GM12873 (cell line): ENCODE results near the gene ABCG2.

ENCODE experiments used
- TF ChIP-seq, protein P1 (sequence below): IDR thresholded peaks from 2 replicates; pipeline ENCODE4 v1.5.1; 2012; ENCODE audit warnings: low read depth, mild to moderate bottlenecking, moderate library complexity, low read length, control low read depth; ENCODE audit not compliant: insufficient read depth; ENCODE audit errors: missing control alignments

ABCG2 gene

DNA sequence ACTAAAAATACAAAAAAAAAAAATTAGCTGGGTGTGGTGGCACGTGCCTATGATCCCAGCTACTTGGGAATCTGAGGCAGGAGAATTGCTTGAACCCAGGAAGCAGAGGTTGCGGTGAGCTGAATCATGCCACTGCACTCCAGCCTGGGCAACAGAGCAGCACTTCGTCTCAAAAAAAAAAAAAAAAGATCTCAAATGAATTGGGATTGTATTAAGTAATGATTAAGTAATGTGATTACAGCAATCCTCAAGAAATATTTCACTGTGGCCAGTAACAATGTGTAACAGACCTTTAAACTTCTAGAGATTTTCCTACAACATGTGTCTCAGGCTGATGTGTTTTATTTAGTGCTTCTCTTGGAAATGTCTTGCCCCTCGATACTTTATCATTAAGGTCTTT, 104.2 kb downstream of the ABCG2 start:
- TF ChIP-seq, protein P1, sequence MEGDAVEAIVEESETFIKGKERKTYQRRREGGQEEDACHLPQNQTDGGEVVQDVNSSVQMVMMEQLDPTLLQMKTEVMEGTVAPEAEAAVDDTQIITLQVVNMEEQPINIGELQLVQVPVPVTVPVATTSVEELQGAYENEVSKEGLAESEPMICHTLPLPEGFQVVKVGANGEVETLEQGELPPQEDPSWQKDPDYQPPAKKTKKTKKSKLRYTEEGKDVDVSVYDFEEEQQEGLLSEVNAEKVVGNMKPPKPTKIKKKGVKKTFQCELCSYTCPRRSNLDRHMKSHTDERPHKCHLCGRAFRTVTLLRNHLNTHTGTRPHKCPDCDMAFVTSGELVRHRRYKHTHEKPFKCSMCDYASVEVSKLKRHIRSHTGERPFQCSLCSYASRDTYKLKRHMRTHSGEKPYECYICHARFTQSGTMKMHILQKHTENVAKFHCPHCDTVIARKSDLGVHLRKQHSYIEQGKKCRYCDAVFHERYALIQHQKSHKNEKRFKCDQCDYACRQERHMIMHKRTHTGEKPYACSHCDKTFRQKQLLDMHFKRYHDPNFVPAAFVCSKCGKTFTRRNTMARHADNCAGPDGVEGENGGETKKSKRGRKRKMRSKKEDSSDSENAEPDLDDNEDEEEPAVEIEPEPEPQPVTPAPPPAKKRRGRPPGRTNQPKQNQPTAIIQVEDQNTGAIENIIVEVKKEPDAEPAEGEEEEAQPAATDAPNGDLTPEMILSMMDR = no peak

DNA sequence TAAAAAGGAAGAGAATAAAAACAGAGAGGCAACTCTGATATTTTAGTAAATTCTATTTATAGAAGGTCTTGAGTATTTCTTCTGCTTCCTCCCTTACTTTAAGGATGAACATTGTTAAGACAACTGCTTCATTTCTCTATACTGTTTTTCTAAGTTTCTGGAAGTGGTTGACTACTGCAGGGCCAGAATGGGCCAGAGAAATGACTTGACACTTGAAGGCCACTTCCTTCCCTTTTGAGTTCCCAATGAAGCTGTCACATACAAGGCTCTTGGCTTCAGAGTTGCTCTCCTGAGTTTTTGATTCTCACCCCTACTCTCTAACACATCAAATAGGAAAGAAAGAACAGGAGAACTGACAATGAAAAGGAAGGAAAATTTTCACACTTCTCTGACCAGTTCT, 113.4 kb downstream of the ABCG2 start:
- TF ChIP-seq, protein P1 = no peak

DNA sequence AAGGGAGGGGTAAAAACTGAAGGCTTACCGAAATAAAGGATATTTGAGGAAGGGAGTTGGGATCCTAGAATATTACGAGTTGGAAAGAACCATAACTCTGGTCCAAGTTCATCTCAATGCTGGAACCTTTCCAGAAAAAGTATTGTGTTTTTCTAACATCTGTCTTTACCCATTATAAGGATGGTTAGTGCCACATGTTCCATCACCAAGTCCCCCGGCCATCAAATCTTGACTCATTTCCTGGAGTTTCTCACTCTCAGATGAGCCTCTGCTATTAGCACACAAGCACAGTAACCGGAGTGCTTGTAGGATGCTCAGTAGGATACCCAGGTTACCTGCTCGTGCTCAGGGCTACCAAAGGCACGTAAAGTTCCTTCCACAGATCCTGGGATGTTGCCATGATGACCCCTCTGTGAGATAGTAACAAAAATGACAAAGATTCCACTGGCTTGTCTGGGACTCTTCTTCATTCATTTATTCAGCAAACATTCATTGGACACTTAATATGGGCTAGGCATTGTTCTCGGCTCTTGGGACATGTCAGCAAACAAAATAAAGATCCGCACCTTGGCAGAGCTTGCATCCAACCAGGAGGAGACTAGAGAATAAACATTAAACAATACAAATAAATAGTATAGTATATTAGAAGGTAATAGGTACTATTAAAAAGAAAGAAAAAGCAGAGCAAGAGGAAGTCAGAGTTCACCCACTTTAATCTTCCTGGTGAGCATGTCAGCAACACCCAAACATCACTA, 114.7 kb downstream of the ABCG2 start:
- TF ChIP-seq, protein P1 = no peak

DNA sequence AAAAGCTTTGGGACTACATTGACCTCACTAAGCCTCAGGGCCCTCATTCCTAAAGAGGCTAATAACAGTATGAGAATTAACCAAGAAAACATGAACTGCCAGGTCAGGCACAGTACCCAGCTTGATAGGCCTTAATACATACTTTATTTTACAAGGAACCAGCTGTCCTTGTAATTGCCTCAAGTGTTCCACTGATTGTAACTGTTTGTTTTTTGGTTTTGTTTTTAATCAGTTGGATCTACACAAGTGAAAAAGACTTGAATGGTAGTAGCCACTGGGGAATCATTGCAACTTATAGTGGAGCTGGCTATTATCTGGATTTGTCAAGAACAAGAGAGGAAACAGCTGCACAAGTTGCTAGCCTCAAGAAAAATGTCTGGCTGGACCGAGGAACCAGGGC, 115.4 kb downstream of the ABCG2 start:
- TF ChIP-seq, protein P1 = no peak

DNA sequence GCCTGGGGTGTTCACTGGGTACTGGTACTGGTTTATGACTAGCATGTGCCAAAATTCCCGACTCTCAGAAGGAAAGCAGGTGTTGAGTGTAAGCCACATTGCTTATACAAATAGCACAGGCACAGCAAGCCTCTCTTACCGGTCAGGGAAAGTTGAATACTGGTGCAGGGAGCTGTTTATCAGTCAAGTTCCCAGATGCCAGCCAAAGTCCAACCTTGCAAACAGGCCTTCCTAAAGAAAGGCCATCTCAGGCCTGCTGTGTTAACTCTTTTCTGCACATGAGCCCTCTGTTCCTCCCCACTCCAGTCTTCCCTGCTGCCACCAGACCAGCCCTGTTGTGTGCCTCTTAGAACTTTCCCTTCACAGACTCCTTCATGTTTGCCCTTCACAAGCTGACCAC, 116.8 kb downstream of the ABCG2 start:
- TF ChIP-seq, protein P1 = no peak

DNA sequence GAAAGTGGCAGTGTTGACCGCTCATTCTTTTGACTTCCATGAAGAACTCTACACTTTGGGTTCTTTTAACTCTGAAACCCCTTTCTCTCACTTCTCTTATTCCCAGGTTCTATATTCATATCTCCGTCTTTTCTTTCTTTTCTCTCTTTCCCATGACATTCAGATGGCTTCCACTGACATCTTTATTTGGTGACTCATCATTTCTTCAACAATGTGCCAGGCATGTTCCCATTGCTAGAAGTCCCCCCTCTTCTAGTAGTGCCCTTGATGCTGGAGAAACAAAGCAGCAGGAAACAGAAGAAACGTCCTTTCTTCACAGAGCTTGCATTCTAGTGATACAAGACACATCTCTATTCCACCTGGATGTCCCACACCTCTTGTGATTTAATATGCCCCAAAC, 117.7 kb downstream of the ABCG2 start:
- TF ChIP-seq, protein P1 = no peak
